AG08396 (cell line): ENCODE results near the gene DEFB128.

Experiments
- DNase-seq: peaks from one replicate; pipeline ENCODE4 v3.0.0; 2012; ENCODE audit warnings: low spot score, mixed read lengths

Gene DEFB128

GRCh38 chr20:152131-152530, 37.4 kb downstream of the DEFB128 start:
- DNase-seq: no peak

- DNase-seq: no peak
These were observed 43.6 kb downstream of the DEFB128 start for GRCh38 chr20:145877-146276.

GRCh38 chr20:142290-142689, 47.2 kb downstream of the DEFB128 start, which contains the start of gene DEFB126:
DEFB126 (plus strand) TSS chr20:142590; CDS start chr20:142629, 39 bp downstream.
- no peak for DNase-seq
